Sigmoid colon (tissue), 4 donors: ENCODE results near the gene AXIN1.

ENCODE experiments used
- CTCF ChIP-seq, 4 experiments: fragments of 450-650 bp in 3 of 4; fragments of 200-600 bp in 1 of 4; IDR thresholded peaks; one replicate each; pipeline ENCODE4 v1.5.1; 2016 to 2019; ENCODE audit warnings: antibody characterized with exemption in 4 of 4, mild to moderate bottlenecking in 3 of 4, moderate library complexity in 2 of 4
- EP300 ChIP-seq, 4 donors: sonication (generic); formaldehyde crosslinking; IDR thresholded peaks; one replicate each; pipeline ENCODE4 v1.6.1; 2017; ENCODE audit warnings: antibody characterized with exemption in 4 of 4
- POLR2A ChIP-seq, 2 donors: fragments of 450-650 bp; IDR thresholded peaks; one replicate each; pipeline ENCODE4 v1.6.1; 2016; ENCODE audit warnings: antibody characterized with exemption in 2 of 2, mild to moderate bottlenecking in 2 of 2, moderate library complexity in 2 of 2
- POLR2AphosphoS5 ChIP-seq, 4 donors: sonication (generic); formaldehyde crosslinking; IDR thresholded peaks; one replicate each; pipeline ENCODE4 v1.6.1; 2017; ENCODE audit warnings: antibody characterized with exemption in 4 of 4

GRCh38 chr16:243348-243747, 109.2 kb downstream of the AXIN1 start:
- no peak for TF ChIP-seq CTCF (IDR thresholded peaks at IDR 0.05)
- TF ChIP-seq EP300 (IDR thresholded peaks at IDR 0.05), result no peak
- TF ChIP-seq POLR2AphosphoS5 (IDR thresholded peaks at IDR 0.05), result no peak
- no peak for TF ChIP-seq POLR2A (IDR thresholded peaks at IDR 0.05)
